IMR-90 (cell line): ENCODE results near the gene IFT81.

Source experiments
- BHLHE40 ChIP-seq: fragments of 150-350 bp; IDR thresholded peaks from 2 replicates; pipeline ENCODE4 v1.6.1; 2016; ENCODE audit warnings: mild to moderate bottlenecking, low read depth, low read length
- CTCF ChIP-seq: conservative IDR thresholded peaks from 2 replicates; pipeline ENCODE4 v1.5.1; 2012; ENCODE audit warnings: mild to moderate bottlenecking, low read depth, low read length, improper control_type of control experiment
- MAZ ChIP-seq: IDR thresholded peaks from 2 replicates; pipeline ENCODE4 v1.6.1; 2012; ENCODE audit warnings: low read depth, mild to moderate bottlenecking, low read length, improper control_type of control experiment, moderate library complexity, borderline replicate concordance
- POLR2A ChIP-seq: IDR thresholded peaks from 2 replicates; pipeline ENCODE4 v1.6.1; 2012; ENCODE audit warnings: mild to moderate bottlenecking, low read depth, low read length
- USF2 ChIP-seq: fragments of 150-350 bp; IDR thresholded peaks from 2 replicates; pipeline ENCODE4 v1.6.1; 2017; ENCODE audit warnings: mild to moderate bottlenecking, antibody characterized with exemption, low read length, low read depth

GRCh38 chr12:110156766-110157165, 32.6 kb downstream of the IFT81 start:
- TF ChIP-seq USF2 (no peak), POLR2A (no peak), CTCF (no peak), BHLHE40 (no peak), MAZ (no peak)
